GM12878 (cell line): ENCODE data around the gene UBAC2.
A peak's percentile ranks its signal among the peaks of the same experiment; 100 is the strongest.

Source experiments
- ESRRA ChIP-seq: IDR thresholded peaks from 2 replicates; pipeline ENCODE4 v1.6.1; 2012; ENCODE audit warnings: mild to moderate bottlenecking, low read length, improper control_type of control experiment
- ETV6 ChIP-seq, 2 experiments: fragments of 450-650 bp in 1 of 2; IDR thresholded peaks in 1 of 2; conservative IDR thresholded peaks in 1 of 2; 2 replicates each; pipeline ENCODE4 v1.6.1; 2014; ENCODE audit warnings: antibody characterized with exemption in 1 of 2, borderline replicate concordance in 1 of 2, low read depth in 1 of 2, mild to moderate bottlenecking in 1 of 2, moderate library complexity in 1 of 2
- HDAC2 ChIP-seq: fragments of 200-600 bp; sonication (generic); IDR thresholded peaks from 2 replicates; pipeline ENCODE4 v1.6.1; 2017
- HDAC6 ChIP-seq: fragments of 200-600 bp; sonication (generic); IDR thresholded peaks from one replicate; pipeline ENCODE4 v1.8.0; 2017; ENCODE audit warnings: antibody characterized with exemption; ENCODE audit not compliant: unreplicated experiment
- RAD21 ChIP-seq: IDR thresholded peaks from 2 replicates; pipeline ENCODE4 v1.6.1; 2011; ENCODE audit warnings: mild to moderate bottlenecking, low read depth, low read length, moderate library complexity; ENCODE audit not compliant: insufficient read depth
- RB1 ChIP-seq: fragments of 450-650 bp; formaldehyde crosslinking; IDR thresholded peaks from 2 replicates; pipeline ENCODE4 v1.6.1; 2017; ENCODE audit warnings: mild to moderate bottlenecking, borderline replicate concordance
- SP1 ChIP-seq: IDR thresholded peaks from one replicate; pipeline ENCODE4 v1.6.1; 2011; ENCODE audit warnings: low read depth, low read length
- TCF7 ChIP-seq: IDR thresholded peaks from 2 replicates; pipeline ENCODE4 v1.6.1; 2014; ENCODE audit warnings: antibody characterized with exemption, borderline replicate concordance

GRCh38 chr13:99303863-99304521 is 103.3 kb downstream of the UBAC2 start:
- no peak for TF ChIP-seq SP1
- no peak for TF ChIP-seq ETV6 (conservative IDR thresholded peaks at IDR 0.05 in 1 of 2, IDR thresholded peaks at IDR 0.05 in 1 of 2; ENCODE audit: borderline replicate concordance in 1 of 2, low read depth in 1 of 2)
- no peak for TF ChIP-seq HDAC2
- TF ChIP-seq RAD21, result no peak
- no peak for TF ChIP-seq TCF7
- no peak for TF ChIP-seq HDAC6
- TF ChIP-seq ESRRA, result no peak
- TF ChIP-seq RB1, result peak; percentile 28; the same call in 1 of the 2 replicates
